LNCaP clone FGC (cell line): ENCODE results near the gene MRPS18B.
"Not testable (repeated sequence)": the region's sequence is repeated elsewhere in the genome, so short reads cannot be mapped to it uniquely, and the experiment has no call there.

Experiments
- DNase-seq: peaks from one replicate; pipeline ENCODE4 v3.0.0-alpha.2; 2011; ENCODE audit warnings: low read depth
- H3K4me3 ChIP-seq: 2 replicates; pipeline ENCODE4 v1.5.1; 2011; ENCODE audit warnings: mild to moderate bottlenecking, low read depth, low read length, control low read depth
- CTCF ChIP-seq: IDR thresholded peaks from 2 replicates; pipeline ENCODE4 v1.5.1; 2012; ENCODE audit warnings: mild to moderate bottlenecking; ENCODE audit not compliant: control insufficient read depth, insufficient read depth; ENCODE audit errors: extremely low read depth

The MRPS18B gene

GRCh38 chr6:30592287-30592686 lies 25.4 kb upstream of the MRPS18B start:
- no peak for TF ChIP-seq CTCF
- H3K4me3 ChIP-seq, result no peak overlapping the region
- DNase-seq, result no peak

GRCh38 chr6:30597315-30598144 lies 20.1 kb upstream of the MRPS18B start:
- H3K4me3 ChIP-seq, DNase-seq: not testable (repeated sequence)
- TF ChIP-seq CTCF, result peak; percentile 70

GRCh38 chr6:30598912-30599624 lies 18.6 kb upstream of the MRPS18B start:
- no peak for DNase-seq
- no peak for TF ChIP-seq CTCF
- no peak overlapping the region for H3K4me3 ChIP-seq

- TF ChIP-seq CTCF, result no peak
- H3K4me3 ChIP-seq, result no peak overlapping the region
- no peak for DNase-seq
These were observed 17.9 kb upstream of the MRPS18B start for GRCh38 chr6:30599625-30600324.

- H3K4me3 ChIP-seq, result no peak overlapping the region
- no peak for DNase-seq
- no peak for TF ChIP-seq CTCF
These were observed 17.1 kb upstream of the MRPS18B start for GRCh38 chr6:30600451-30600961.

GRCh38 chr6:30601436-30601814 lies 16.2 kb upstream of the MRPS18B start:
- DNase-seq, result no peak
- no peak for TF ChIP-seq CTCF
- H3K4me3 ChIP-seq, result no peak overlapping the region
